Esophagus (tissue), 2 donors: ENCODE measurements around the gene UNC13B. TPM values are rescaled to one million over a fixed set of nuclear protein-coding genes. Genes with fewer than 3 reads are reported as not detected.

Source experiments
- H3K27ac ChIP-seq, 2 donors: one replicate each; pipeline ENCODE4 v1.5.1; 2013; ENCODE audit warnings: low read depth in 2 of 2, mild to moderate bottlenecking in 2 of 2, inconsistent platforms in 1 of 2, low read length in 1 of 2, moderate library complexity in 1 of 2
- H3K27me3 ChIP-seq, 2 donors: one replicate each; pipeline ENCODE4 v1.6.1; 2013; ENCODE audit warnings: low read length in 2 of 2, control low read depth in 1 of 2, mild to moderate bottlenecking in 1 of 2; ENCODE audit not compliant: insufficient read depth in 2 of 2, control insufficient read depth in 1 of 2
- H3K36me3 ChIP-seq, 2 donors: one replicate each; pipeline ENCODE4 v1.6.1; 2013; ENCODE audit warnings: low read length in 1 of 2; ENCODE audit not compliant: control insufficient read depth in 2 of 2, insufficient read depth in 2 of 2
- H3K4me1 ChIP-seq, 2 donors: one replicate each; pipeline ENCODE4 v1.6.1; 2013; ENCODE audit warnings: low read length in 1 of 2; ENCODE audit not compliant: control insufficient read depth in 2 of 2, insufficient read depth in 2 of 2
- H3K4me3 ChIP-seq, 2 donors: one replicate each; pipeline ENCODE4 v1.5.1; 2013; ENCODE audit warnings: low read length in 2 of 2, mild to moderate bottlenecking in 2 of 2, low read depth in 1 of 2, moderate library complexity in 1 of 2
- H3K9me3 ChIP-seq, 2 donors: one replicate each; pipeline ENCODE4 v1.6.1; 2013; ENCODE audit warnings: mild to moderate bottlenecking in 2 of 2, low read depth in 1 of 2, low read length in 1 of 2, moderate library complexity in 1 of 2; ENCODE audit not compliant: control insufficient read depth in 2 of 2, insufficient read depth in 1 of 2
- WGBS, 2 donors: extraction: QIAGEN DNeasy Blood & Tissue Kit; methylation state at CpG; one replicate each; pipeline ENCODE4 v1.1.7; 2013; 5-methylcytosine and 5-hydroxymethylcytosine counted together
- polyA plus RNA-seq, 2 donors: library from polyadenylated mRNA; stranded (reverse); fragments of 200-250 nt; gene quantifications; one replicate each; pipeline ENCODE4 v1.2.3, GENCODE V29; 2013
- donor health status: healthy with polysubstance abuse.
- donor health status: Bipolar disorder and iron deficiency.

UNC13B gene
- polyA plus RNA-seq, 2 donors, result 11.3 to 15.6 TPM

- no peaks in the 10 kb centered on the region for H3K36me3 ChIP-seq
- no peaks in the 10 kb centered on the region for H3K9me3 ChIP-seq
- H3K27ac ChIP-seq, result no peak overlapping the region
- no peaks in the 10 kb centered on the region for H3K4me1 ChIP-seq
- 50 to 58% methylated on average over 2 of the region's 2 CpGs for WGBS, 2 donors
- no peaks in the 10 kb centered on the region for H3K27me3 ChIP-seq
- H3K4me3 ChIP-seq, result no peak overlapping the region
These were observed 205.6 kb downstream of the UNC13B start for GRCh38 chr9:35367451-35367850.

- Histone ChIP-seq H3K27me3 (no peaks in the 10 kb centered on the region), H3K9me3 (no peaks in the 10 kb centered on the region), H3K4me3 (no peak overlapping the region), H3K36me3 (no peaks in the 10 kb centered on the region), H3K4me1 (no peaks in the 10 kb centered on the region), H3K27ac (no peak overlapping the region)
- 81 to 88% methylated on average over 5 of the region's 5 CpGs for WGBS, 2 donors
These were observed 208.4 kb downstream of the UNC13B start for GRCh38 chr9:35370241-35370640.

GRCh38 chr9:35374436-35374835, 212.6 kb downstream of the UNC13B start:
- Histone ChIP-seq H3K4me3 (no peak overlapping the region), H3K27me3 (no peaks in the 10 kb centered on the region), H3K36me3 (peaks cover 0 to 5% of the 10 kb centered on the region in 2 donors), H3K27ac (no peak overlapping the region), H3K4me1 (no peaks in the 10 kb centered on the region), H3K9me3 (peaks cover 0 to 3% of the 10 kb centered on the region in 2 donors)

GRCh38 chr9:35374910-35375309, 213.1 kb downstream of the UNC13B start:
- Histone ChIP-seq H3K4me1 (no peaks in the 10 kb centered on the region), H3K9me3 (peaks cover 0 to 3% of the 10 kb centered on the region in 2 donors), H3K4me3 (no peak overlapping the region), H3K27me3 (no peaks in the 10 kb centered on the region), H3K36me3 (peaks cover under 1 to 5% of the 10 kb centered on the region in 2 donors), H3K27ac (no peak overlapping the region)
- WGBS, 2 donors, result 92 to 96% methylated on average over 5 of the region's 5 CpGs

GRCh38 chr9:35380039-35380438, 218.2 kb downstream of the UNC13B start:
- Histone ChIP-seq H3K36me3 (peaks cover 6 to 15% of the 10 kb centered on the region in 2 donors), H3K27ac (no peak overlapping the region), H3K27me3 (no peaks in the 10 kb centered on the region), H3K4me1 (no peaks in the 10 kb centered on the region), H3K9me3 (peaks cover 0 to 3% of the 10 kb centered on the region in 2 donors), H3K4me3 (no peak overlapping the region)
- 88 to 90% methylated on average over 4 of the region's 4 CpGs for WGBS, 2 donors

GRCh38 chr9:35380619-35381018, 218.8 kb downstream of the UNC13B start:
- Histone ChIP-seq H3K4me1 (no peaks in the 10 kb centered on the region), H3K9me3 (peaks cover 0 to 3% of the 10 kb centered on the region in 2 donors), H3K36me3 (peaks cover 6 to 15% of the 10 kb centered on the region in 2 donors), H3K27ac (no peak overlapping the region), H3K4me3 (no peak overlapping the region), H3K27me3 (no peaks in the 10 kb centered on the region)
- 91 to 94% methylated on average over 2 of the region's 2 CpGs for WGBS, 2 donors

GRCh38 chr9:35385042-35385441, 223.2 kb downstream of the UNC13B start:
- H3K9me3 ChIP-seq, result no peaks in the 10 kb centered on the region
- H3K27me3 ChIP-seq, result no peaks in the 10 kb centered on the region
- WGBS, 2 donors, result 66 to 70% methylated on average over 2 of the region's 2 CpGs
- H3K4me1 ChIP-seq, result no peaks in the 10 kb centered on the region
- peaks cover 9 to 16% of the 10 kb centered on the region in 2 donors for H3K36me3 ChIP-seq
- H3K4me3 ChIP-seq, result no peak overlapping the region
- no peak overlapping the region for H3K27ac ChIP-seq

GRCh38 chr9:35395076-35395705, 233.4 kb downstream of the UNC13B start:
- peaks cover 11 to 34% of the 10 kb centered on the region in 2 donors for H3K36me3 ChIP-seq
- no peak overlapping the region for H3K27ac ChIP-seq
- H3K4me1 ChIP-seq, result no peaks in the 10 kb centered on the region
- 89 to 90% methylated on average over 4 of the region's 4 CpGs for WGBS, 2 donors
- no peak overlapping the region for H3K4me3 ChIP-seq
- no peaks in the 10 kb centered on the region for H3K9me3 ChIP-seq
- no peaks in the 10 kb centered on the region for H3K27me3 ChIP-seq

GRCh38 chr9:35395706-35396101, 233.9 kb downstream of the UNC13B start:
- Histone ChIP-seq H3K4me3 (no peak overlapping the region), H3K27ac (no peak overlapping the region), H3K36me3 (peaks cover 16 to 34% of the 10 kb centered on the region in 2 donors), H3K9me3 (no peaks in the 10 kb centered on the region), H3K27me3 (no peaks in the 10 kb centered on the region), H3K4me1 (no peaks in the 10 kb centered on the region)
- WGBS, 2 donors, result 77 to 85% methylated on average over 1 of the region's 1 CpG

- H3K9me3 ChIP-seq, result no peaks in the 10 kb centered on the region
- no peak overlapping the region for H3K27ac ChIP-seq
- no peaks in the 10 kb centered on the region for H3K27me3 ChIP-seq
- H3K4me3 ChIP-seq, result no peak overlapping the region
- no peaks in the 10 kb centered on the region for H3K4me1 ChIP-seq
- peaks cover 13 to 31% of the 10 kb centered on the region in 2 donors for H3K36me3 ChIP-seq
- WGBS, 2 donors, result 85% methylated on average over 10 of the region's 10 CpGs
These were observed 234.9 kb downstream of the UNC13B start for GRCh38 chr9:35396560-35397215.
